Measurements from ENCODE around the gene WNT6. TPM values are rescaled to one million over a fixed set of nuclear protein-coding genes. Genes with fewer than 3 reads are reported as not detected.

Gene WNT6
- total RNA-seq, 1 experiment from 2014 or later: 1.4 TPM

DNA sequence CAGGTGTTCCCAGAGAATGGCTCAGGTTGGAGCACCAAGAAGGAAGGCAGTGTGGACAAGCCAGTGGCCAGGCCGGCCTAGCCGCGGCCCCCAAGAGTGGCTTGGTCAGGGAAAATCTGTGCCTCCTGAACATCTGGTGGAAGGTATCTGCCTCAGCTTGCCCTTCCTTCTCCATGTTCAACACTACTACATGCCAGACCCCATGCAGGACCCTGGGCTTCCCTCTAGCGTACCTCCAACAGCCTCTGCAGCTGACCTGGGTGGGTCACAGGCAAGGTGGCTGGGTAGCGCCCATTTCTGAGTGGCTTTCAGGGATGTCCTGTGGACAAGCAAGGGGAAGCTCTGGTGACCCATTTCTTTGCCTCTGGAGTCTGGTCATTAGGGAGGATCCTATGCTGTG is 28.7 kb downstream of the WNT6 start (continued):
- TF ChIP-seq SRF (IDR thresholded peaks at IDR 0.05; ENCODE audit: low read depth): no peak

DNA sequence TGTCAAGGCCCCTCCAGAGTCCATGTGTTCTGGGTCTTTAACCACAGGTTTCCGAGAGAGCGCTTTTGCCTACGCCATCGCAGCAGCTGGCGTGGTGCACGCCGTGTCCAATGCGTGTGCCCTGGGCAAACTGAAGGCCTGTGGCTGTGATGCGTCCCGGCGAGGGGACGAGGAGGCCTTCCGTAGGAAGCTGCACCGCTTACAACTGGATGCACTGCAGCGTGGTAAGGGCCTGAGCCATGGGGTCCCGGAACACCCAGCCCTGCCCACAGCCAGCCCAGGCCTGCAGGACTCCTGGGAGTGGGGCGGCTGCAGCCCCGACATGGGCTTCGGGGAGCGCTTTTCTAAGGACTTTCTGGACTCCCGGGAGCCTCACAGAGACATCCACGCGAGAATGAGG is 30.3 kb downstream of the WNT6 start:
- Histone ChIP-seq H4K20me1 (ENCODE audit: insufficient read depth) (no peaks in the 10 kb centered on the region), H3K9ac (ENCODE audit: low read length) (no peak overlapping the region), H3K27ac (ENCODE audit: low read depth, low read length) (no peak overlapping the region), H3K4me3 (replicated peaks in 1 of 2; ENCODE audit: low read depth in 1 of 2, low read length in 2 of 2) (no peak overlapping the region), H3K4me2 (ENCODE audit: low read length) (no peak overlapping the region), H3K9me2 (ENCODE audit: insufficient read depth) (no peaks in the 10 kb centered on the region), H3K4me1 (ENCODE audit: control insufficient read depth in 1 of 2, insufficient read depth in 2 of 2, low read length in 2 of 2) (peaks cover 21 to 32% of the 10 kb centered on the region in 2 experiments), H3K36me3 (ENCODE audit: control insufficient read depth in 1 of 2, insufficient read depth in 2 of 2, low read length in 2 of 2) (no peaks in the 10 kb centered on the region), H3K27me3 (ENCODE audit: insufficient read depth, low read length) (no peaks in the 10 kb centered on the region), H3K79me2 (ENCODE audit: insufficient read depth, low read length) (no peaks in the 10 kb centered on the region; the same call in 1 of the 2 replicates), H2AFZ (ENCODE audit: low read depth, low read length, poor library complexity, severe bottlenecking) (no peak overlapping the region), H3K9me3 (ENCODE audit: control insufficient read depth in 1 of 2, insufficient read depth in 1 of 2, low read depth in 1 of 2, low read length in 2 of 2) (no peaks in the 10 kb centered on the region)
- POLR2A ChIA-PET: interaction anchor here (0.5 kb wide), 1 partner anchor 632 kb away, joined by 3 read pairs; no protein-coding TSS in a partner anchor
- no peak for DNase-seq (ENCODE audit: low read depth, low spot score)
- RAD21 ChIA-PET (ENCODE audit: low non-redundant PET in 1 of 2, low total read pairs in 2 of 2, uncharacterized antibody in 2 of 2, unreplicated experiment in 2 of 2): no interaction called here
- BruUV-seq (replicated peaks): no TSS peak
- CTCF ChIA-PET: interaction anchor here (10.3 kb wide), 1 partner anchor 11 kb away, joined by 278 read pairs; the partner anchor contains the start of gene WNT10A
- ATAC-seq: no peak
- TF ChIP-seq CEBPB (IDR thresholded peaks at IDR 0.05; ENCODE audit: low read depth) (no peak), SRF (IDR thresholded peaks at IDR 0.05; ENCODE audit: low read depth) (no peak), EZH2 (IDR thresholded peaks at IDR 0.05) (no peak), FOSL1 (IDR thresholded peaks at IDR 0.05; ENCODE audit: low read depth) (no peak), SIN3A (IDR thresholded peaks at IDR 0.05; ENCODE audit: low read depth) (no peak), POLR2AphosphoS5 (IDR thresholded peaks at IDR 0.05; ENCODE audit: low read depth, low read length) (no peak), ZNF274 (IDR thresholded peaks at IDR 0.05; ENCODE audit: low read depth, low read length) (no peak), RAD21 (IDR thresholded peaks at IDR 0.05; ENCODE audit: low read depth) (no peak), CBX3 (IDR thresholded peaks at IDR 0.05; ENCODE audit: low read depth) (no peak), EGR1 (IDR thresholded peaks at IDR 0.05; ENCODE audit: low read depth) (no peak), POLR2A (IDR thresholded peaks at IDR 0.05; ENCODE audit: borderline replicate concordance, extremely low read depth, insufficient read depth, insufficient read length) (no peak), TCF7L2 (IDR thresholded peaks at IDR 0.05; ENCODE audit: borderline replicate concordance, extremely low read depth, insufficient read depth, insufficient read length) (no peak), ELF1 (IDR thresholded peaks at IDR 0.05; ENCODE audit: borderline replicate concordance, low read depth) (no peak), SP1 (IDR thresholded peaks at IDR 0.05; ENCODE audit: low read depth) (no peak)
- TF ChIP-seq, protein P1, sequence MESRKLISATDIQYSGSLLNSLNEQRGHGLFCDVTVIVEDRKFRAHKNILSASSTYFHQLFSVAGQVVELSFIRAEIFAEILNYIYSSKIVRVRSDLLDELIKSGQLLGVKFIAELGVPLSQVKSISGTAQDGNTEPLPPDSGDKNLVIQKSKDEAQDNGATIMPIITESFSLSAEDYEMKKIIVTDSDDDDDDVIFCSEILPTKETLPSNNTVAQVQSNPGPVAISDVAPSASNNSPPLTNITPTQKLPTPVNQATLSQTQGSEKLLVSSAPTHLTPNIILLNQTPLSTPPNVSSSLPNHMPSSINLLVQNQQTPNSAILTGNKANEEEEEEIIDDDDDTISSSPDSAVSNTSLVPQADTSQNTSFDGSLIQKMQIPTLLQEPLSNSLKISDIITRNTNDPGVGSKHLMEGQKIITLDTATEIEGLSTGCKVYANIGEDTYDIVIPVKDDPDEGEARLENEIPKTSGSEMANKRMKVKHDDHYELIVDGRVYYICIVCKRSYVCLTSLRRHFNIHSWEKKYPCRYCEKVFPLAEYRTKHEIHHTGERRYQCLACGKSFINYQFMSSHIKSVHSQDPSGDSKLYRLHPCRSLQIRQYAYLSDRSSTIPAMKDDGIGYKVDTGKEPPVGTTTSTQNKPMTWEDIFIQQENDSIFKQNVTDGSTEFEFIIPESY (IDR thresholded peaks at IDR 0.05; ENCODE audit: extremely low read depth, insufficient replicate concordance, low read length): no peak
- TF ChIP-seq, protein P2, sequence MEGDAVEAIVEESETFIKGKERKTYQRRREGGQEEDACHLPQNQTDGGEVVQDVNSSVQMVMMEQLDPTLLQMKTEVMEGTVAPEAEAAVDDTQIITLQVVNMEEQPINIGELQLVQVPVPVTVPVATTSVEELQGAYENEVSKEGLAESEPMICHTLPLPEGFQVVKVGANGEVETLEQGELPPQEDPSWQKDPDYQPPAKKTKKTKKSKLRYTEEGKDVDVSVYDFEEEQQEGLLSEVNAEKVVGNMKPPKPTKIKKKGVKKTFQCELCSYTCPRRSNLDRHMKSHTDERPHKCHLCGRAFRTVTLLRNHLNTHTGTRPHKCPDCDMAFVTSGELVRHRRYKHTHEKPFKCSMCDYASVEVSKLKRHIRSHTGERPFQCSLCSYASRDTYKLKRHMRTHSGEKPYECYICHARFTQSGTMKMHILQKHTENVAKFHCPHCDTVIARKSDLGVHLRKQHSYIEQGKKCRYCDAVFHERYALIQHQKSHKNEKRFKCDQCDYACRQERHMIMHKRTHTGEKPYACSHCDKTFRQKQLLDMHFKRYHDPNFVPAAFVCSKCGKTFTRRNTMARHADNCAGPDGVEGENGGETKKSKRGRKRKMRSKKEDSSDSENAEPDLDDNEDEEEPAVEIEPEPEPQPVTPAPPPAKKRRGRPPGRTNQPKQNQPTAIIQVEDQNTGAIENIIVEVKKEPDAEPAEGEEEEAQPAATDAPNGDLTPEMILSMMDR (IDR thresholded peaks at IDR 0.05 in 2 of 3, conservative IDR thresholded peaks at IDR 0.05 in 1 of 3; ENCODE audit: borderline replicate concordance in 1 of 3, insufficient read depth in 1 of 3, low read depth in 2 of 3, low read length in 2 of 3): no peak
- TF ChIP-seq, protein P3, sequence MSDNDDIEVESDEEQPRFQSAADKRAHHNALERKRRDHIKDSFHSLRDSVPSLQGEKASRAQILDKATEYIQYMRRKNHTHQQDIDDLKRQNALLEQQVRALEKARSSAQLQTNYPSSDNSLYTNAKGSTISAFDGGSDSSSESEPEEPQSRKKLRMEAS (IDR thresholded peaks at IDR 0.05): no peak
- TF ChIP-seq, protein P4, sequence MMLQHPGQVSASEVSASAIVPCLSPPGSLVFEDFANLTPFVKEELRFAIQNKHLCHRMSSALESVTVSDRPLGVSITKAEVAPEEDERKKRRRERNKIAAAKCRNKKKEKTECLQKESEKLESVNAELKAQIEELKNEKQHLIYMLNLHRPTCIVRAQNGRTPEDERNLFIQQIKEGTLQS (IDR thresholded peaks at IDR 0.05): no peak
- intact Hi-C loops (cut with micrococcal nuclease): no loop called here

Data from HCT116 (cell line).